HPDE6-E6E7 (cell line): Measurements from ENCODE around the gene DCHS2.

Experiments used
- DNase-seq: peaks from one replicate; pipeline ENCODE4 v3.0.0; 2011; ENCODE audit warnings: missing footprints; ENCODE audit errors: extremely low spot score

The DCHS2 gene

DNA sequence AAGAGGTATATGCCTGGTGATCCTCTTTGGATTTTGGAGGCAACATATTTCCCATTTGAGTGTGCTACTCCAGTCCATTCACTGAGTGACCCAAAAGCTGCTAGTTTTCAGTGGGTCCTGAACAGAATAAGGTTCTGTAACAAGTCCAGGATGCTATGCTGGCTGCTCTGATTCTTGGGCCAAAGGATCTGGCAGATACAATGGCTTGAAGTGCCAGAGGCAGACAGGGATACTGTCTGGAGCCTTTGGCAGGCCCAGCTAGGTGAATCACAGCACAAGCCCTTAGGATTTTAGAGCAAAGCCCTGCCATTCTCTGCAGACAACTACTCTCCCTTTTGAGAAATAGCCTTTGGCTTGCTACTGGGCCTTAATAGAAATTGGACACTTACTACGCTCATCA lies 40.6 kb downstream of the DCHS2 start:
- no peak for DNase-seq

DNA sequence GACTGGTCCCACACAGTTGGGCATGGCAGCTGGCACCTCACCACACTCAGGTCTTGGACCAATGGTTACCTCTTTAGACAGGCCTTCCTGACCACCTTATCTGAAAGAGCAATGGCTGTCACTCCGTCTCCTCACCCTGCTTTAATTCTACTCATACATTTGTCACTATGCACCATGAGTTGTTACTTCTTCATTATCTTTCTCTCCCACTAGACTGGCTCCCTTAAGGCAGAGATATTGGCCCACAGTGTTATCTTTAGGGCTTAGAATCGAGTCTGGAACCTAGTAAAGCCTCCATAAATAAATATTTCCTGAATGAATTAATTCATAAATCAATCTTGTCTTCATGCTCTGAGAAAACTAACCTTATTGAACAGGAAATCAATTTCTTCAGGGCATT lies 46.6 kb downstream of the DCHS2 start:
- DNase-seq: no peak

DNA sequence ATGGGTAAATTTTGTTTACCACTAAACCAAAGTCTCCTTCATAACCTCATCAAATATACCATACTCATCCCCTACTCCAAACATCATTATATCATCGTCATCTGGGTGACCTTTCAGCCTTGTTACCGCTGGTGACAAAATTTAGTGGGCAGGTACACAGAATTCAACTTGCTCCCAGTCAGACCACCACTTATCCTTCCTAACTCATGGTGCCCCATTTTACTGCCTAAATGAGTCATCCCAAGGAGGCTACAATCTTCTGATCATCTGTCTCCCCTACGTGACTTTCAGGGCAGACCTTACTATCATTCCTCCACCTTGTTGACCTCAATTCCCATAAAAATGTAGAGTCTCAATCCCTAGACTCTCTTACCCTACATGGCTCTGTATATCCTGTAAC lies 49.6 kb downstream of the DCHS2 start:
- DNase-seq: no peak

DNA sequence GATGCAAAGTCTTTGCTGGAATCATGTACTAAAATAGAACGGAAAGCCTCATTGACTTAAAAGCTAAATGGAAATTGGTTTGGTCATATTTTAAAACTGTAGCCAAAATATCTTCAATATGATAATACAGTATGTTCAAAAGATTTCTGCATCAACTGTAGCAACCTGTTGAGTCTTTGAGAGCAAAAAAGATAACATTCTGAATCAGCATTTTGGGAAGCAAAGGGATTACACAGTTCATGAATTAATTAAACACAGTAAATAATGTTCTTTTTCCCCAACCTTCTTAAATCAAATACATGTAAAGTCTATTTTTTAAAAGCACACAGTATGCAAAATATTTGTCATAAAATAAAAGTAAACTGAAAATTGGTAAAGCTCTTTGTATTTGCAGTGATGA lies 50.5 kb downstream of the DCHS2 start:
- no peak for DNase-seq

DNA sequence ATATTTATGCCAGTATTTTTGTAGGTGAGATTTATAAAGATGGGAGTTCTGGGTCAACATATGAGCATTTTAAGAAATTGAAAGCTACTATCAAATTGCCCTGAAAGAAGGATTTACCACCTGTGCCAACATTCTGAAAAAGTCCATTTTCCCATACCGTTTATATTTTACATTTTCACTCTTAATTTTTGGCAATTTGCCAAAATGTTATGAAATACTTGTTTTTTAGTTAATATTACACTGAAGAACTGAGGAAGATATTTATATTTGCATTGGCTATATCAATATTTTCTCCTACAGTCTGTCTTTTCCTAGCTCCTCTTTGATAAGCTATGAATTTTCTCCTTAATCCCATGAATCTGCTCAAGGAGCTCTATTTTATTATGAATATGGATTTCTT lies 52.4 kb downstream of the DCHS2 start:
- no peak for DNase-seq

DNA sequence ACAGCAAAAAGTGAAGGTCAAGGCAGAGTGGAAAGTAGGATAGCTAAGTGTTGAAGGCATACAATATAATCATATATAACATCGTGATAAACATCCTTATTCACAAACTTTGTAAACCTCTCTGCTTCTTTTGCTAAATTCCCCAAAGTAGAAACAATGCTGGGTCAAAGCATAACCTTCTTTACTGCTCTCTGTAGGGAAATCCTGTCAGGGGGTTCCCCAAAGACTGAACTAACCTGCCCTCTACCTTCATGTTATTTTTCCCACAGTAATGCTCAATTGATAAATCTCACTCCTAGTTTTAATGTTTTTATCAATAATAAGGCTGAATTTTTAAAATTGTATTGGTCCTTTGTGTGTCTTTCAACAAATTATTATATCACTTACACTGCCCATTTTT lies 55.7 kb downstream of the DCHS2 start:
- no peak for DNase-seq

DNA sequence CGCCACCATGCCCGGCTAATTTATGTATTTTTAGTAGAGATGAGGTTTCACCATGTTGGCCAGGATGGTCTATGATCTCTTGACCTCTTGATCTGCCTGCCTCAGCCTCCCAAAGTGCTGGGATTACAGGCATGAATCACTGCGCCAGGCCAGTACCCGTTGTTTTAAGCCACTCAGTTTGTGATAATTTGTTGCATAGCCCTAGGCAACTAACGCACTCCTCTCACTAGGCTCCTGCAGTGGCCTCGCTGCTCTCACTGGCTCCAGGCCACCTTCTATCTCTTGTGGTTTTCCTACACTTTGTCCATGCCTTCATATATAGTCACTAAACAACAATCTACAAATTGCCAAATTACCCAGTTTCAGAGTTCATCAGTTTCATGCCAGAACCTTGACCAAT lies 58.1 kb downstream of the DCHS2 start:
- no peak for DNase-seq

DNA sequence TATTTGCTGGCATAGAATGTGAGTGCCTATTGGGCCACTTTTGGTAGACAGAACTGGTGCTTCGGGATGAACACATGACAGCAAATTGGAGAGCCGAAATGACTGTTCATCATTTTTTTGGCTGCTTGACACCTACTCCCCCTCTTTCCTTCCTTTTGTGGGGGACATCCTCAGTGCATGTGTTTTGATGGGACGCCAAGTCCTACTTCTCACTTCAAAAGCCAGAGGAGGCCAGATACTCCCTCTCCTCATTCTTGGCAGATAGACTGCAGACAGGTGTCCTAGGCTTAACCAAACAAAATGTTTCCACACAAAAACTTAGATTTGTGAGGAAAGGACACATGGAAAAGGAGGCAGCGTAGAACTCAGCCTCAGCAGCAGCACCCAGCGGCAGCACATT lies 62.4 kb downstream of the DCHS2 start:
- no peak for DNase-seq

DNA sequence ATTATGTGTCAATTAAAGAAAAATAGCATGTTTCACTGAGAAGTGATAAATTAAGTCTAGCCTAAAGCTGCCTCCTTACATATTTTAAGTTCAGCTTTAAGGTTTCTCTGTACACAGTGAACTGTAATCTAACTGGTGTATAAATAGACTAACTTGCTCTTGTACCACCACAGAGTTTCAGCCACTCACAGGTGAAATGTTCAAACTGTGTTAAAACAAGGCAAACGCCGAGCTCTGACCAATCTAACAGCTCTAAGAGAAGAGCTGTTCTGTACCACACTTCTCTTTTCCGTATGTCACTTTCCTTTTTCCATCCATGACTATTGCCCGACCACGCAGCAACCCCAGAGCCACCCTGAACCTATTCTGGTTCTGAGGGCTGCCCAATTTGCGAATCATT lies 64.5 kb downstream of the DCHS2 start:
- no peak for DNase-seq

DNA sequence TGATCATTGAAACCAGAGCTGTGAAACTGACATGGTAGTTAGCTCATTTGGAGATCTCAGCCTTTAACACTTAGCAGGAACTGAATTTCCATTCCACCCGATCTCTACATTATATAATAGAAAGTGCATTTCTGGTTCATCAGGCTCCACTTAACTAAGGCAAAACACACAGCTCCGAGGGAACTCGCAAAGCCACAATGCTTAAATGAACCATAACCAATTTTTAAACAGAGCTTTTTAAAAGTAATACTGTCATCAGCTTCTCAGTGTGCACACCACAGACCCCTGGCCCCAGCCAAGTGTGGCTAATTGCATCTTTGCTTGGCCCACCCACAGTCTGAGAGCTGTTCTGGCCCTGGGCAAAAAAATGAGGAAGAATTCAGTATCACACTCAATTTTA lies 66.1 kb downstream of the DCHS2 start:
- no peak for DNase-seq

DNA sequence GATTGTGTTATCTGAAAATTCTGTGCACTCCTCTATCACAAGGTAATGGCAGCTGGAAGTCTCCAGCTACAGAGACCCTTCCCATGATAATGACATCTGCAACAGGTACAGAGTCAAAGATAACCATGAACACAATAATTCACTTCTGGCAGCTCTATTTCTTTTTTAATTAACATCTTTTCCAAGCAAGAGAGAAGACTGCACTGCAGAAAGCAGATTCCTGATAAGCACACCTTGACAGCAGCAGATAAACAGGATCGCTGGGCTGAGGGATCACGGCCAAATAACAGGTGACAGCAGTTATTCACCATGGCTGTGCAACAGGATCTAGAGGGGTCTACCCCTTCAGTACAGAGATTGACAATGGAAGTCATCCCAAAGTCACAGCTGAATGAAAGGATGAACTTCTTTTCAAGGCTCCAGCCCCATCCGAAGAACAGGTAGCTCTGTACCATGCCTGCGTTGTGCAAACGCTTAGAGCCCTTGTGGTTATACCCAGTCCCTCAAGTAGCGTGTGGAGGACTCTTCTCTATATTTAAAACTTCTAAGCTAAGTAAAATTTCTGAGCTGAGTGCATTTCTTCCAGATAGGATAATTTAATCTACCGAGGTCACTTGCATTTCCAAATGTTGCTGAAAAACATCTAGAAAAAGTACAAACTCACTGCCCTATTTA lies 66.7 kb downstream of the DCHS2 start:
- no peak for DNase-seq

DNA sequence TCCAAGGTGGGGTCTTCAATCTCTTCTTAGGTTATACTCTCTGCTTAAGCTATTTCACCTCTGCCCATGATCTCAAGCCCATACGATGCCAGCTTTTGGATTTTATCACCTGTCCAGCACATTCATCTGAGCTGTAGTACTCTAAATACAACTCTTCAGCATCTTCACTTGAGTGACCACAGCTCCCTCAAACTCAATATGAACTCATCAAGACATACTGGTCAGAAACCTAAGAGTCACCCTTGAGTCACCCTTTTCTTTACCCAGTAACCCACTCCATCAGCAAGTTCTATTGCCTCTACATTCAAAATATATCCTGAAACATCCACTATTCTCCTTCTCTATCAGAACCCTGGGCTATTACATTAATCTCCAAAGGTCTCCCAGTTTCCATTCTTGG lies 69.4 kb downstream of the DCHS2 start:
- no peak for DNase-seq

DNA sequence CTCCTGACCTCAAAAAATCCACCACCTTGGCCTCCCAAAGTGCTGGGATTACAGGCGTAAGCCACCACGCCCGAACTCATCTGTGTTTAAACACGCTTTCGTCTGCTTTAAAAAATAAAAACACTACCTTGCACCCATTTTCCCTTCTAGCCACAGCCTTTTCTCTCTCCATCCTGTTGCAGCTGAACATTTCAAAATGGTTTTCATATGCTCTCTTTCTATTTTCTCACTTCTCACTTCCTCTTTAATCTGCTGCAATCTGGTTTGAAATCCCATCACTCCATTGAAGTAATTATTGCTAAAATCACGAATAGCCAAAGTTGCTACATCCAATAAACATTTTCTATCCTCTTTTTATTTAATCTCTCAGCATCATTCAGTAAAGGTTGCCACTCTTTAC lies 70.0 kb downstream of the DCHS2 start:
- no peak for DNase-seq

DNA sequence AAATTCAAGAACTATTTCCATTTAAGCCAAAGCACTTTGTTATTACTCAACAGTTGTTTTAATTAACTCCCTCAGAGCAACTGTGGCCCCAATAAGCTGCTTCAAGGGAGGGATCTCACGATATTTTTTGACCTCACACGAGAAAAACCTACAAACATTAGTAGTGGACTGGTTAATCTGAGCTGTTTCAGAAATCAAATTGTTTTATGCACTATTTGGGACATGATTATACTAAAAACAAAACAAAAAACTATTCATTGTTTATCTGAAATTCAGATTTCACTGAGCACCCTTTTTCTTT lies 74.3 kb downstream of the DCHS2 start:
- no peak for DNase-seq

DNA sequence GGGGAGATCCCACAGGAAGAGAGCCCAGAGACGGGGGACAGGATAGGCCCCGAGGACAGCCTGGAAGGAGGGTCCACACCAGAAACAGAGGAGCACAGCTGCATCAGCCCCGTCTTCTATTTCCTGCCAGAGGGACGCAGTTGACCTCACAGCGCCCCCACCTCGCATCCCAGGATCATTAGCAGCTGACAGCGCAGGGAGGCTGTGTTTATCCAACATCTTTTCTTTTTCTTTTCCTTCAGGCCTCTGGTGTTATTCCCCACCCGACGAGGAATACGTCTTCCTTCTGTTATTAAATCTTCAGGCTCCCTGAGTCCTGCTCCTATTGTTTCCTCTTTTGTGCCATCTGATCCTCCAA lies 75.4 kb downstream of the DCHS2 start:
- DNase-seq: no peak

DNA sequence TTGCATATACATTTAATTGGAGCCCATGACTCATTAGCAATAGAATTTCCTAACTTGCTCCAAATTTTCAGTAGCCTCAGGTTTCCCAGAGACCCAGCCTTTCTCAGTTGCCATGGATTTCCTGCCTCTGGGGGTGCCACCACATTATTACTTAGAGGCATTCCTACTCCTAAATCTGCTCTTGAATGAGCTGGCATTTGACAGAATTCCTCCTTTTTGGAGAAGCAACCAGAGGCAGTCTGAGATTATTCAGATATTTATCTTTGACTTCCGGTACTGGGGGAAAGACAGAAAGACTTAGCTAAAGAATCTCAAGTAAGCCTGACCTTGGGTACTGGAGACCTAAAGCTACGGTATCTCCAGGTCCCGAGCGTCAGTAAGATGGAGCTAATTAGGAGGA lies 76.3 kb downstream of the DCHS2 start:
- no peak for DNase-seq

DNA sequence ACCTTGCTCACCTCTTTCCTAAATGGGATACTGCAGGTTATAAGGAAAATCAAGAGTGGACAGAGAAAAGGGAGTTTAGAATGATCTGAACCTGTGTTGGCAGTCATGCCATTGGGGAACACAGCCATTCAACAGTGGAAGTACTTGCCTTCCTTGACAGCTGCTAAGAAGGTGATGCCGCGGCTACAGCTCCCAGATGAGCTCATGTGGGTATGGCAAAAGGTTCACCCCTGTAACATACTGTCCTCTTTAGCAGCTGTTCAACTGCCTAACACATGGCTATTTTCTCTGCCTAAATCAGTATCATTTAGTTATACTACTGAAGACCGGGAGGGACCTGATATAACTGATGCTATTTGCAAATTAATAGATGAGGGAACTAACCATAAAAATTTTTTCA lies 76.8 kb downstream of the DCHS2 start:
- no peak for DNase-seq

DNA sequence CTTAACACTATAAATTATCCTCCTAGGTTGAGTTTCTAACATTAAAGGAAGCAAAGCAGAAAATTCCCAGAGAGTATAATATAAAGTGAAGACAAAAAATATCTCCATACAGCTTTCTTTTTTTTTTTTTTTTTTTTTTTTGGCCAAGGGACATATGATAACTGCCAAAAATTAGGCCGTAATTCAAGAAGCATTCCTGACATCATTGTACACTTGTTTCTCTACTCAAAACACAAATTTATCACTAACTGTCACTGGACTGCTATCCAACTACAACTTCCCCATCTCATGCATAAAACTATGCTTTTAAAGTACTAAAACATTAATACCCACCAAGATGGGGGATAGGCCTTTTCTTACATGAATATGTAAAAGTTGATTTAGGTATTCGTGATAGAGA lies 77.2 kb downstream of the DCHS2 start:
- DNase-seq: no peak

DNA sequence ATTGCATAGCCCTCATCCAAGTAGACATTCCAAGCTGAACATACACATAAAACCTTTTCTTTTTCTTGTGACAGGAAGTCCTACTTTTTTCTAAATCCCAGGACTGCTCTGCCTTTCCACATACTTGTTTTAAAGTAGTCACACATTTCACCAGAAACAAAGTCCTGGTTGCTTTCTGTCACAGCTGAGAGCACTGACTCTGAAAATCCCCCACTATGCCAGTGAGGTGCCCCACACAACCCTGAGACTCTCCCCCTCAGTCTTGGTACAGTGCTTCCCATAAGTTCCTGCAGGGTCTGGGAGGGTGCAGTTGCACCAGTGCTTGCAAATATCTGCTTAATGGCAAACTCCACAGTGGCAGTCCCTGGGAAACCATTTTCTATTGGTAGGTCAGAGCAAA lies 84.2 kb downstream of the DCHS2 start:
- no peak for DNase-seq

DNA sequence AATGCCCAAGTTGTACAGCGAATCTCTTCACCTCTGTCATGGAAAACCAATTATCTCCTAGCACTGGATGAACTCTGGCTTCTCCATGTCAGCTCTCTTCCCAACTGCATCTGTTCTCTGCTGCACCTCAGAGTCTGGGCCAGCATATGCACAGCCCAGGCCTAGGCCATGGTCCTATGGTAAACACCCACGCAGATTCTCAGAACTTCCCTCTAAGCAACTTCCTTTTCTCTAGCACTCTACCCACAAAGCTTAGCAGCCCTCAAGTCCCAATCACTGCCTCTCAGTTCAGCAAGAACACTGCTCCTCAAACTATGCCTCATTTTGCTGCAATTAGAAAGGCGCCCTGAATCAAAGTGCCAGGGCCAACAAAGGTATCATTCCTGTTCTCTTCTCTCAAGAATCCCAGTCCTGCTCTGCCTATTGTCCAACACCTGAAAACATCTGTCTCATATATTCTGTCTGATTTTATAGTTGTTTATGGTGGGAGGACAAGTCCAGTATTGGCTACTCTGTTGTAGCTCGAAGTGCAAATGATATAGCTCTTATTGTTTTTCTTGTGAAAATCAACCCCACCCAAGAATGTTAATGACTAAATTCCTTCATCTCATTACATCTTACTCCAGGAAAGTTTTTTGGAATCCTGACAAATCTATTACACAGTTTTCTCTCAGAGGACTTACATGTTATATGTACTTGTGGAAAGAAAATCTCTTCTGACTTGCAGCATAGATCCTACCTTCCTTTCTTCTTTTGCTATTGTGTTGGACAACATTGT lies 85.4 kb downstream of the DCHS2 start:
- DNase-seq: no peak

DNA sequence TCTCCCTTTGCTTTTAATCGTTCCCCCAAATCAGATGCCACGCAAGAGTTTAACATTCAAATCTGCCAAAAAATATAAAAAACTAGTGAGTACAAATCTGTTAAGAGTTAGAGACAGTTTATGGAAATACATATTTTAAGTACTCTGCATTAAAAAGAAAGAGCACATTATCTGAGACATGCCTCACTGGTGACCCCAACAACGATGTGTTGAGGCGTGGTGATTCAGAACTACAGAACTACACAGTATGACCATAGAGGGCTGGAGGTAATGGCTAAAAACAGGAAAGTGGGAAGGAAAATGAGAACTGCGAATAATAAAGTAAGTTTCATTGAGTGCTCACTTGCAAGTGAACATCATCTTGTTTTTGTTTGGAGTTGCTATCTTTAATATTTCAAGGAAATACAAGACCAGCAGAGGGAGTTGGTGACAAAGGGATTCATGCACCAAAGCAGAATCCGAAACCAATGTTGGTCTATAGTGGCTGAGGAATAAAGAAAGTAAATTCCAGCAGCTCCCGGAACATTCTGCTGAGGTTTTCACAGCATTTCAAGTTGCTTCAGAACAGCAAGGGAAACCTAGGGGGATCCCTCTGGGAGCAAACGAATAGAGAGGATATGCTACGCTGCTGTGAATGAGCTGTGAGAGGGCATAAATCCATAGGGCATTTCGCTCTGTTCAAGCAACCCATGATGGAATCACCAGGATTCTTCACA lies 92.2 kb downstream of the DCHS2 start:
- peak; percentile 34 for DNase-seq

DNA sequence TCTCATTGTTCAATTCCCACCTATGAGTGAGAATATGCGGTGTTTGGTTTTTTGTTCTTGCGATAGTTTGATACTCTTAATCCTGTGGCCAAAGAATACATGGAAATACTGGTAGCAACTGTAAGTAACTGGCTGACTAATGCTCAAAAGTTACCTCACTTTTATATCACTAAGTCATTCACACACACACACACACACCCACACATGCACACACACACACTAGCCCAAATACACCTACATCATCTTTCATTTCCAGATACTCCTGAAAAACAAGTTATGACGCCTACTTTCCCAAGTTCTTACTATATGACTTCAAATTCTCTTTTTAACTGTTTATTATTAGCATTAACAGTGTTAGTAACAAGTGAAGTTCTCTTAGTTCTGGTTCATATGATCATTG lies 101.3 kb downstream of the DCHS2 start:
- DNase-seq: no peak

DNA sequence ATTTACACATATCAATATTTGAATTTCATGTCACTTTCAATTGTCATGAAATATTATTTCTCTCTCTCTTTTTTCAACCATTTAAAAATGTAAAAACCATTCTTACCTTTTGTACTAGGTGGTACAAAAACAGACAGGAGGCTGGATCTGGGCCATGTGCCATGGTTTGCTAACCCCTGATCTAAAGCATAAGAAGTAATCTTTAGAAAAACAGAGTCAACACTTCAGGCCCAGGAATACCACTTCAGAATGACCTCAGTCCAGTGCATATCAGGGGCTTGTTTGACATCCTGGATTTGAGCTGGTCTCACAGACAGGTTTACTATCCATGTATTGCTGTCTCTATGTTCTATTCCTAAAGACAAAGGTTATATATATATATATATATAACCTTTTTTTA lies 102.5 kb downstream of the DCHS2 start:
- DNase-seq: no peak
